Kidney (tissue), 14 donors: ENCODE data around the gene MOK. TPM values are rescaled to one million over a fixed set of nuclear protein-coding genes. Genes with fewer than 3 reads are reported as not detected.

Source experiments
- DNase-seq, 5 donors: peaks; one replicate each; pipeline ENCODE4 v3.0.0-alpha.2; 2013 to 2020
- FAIRE-seq: peaks from 2 replicates; lab custom pipeline; 2012; peaks lifted over from hg19 to GRCh38; lab: Jason Lieb, UNC
- H3K27ac ChIP-seq, 2 donors: one replicate each; pipeline ENCODE4 v1.7.0; 2013; ENCODE audit warnings: low read depth in 2 of 2, low read length in 2 of 2, inconsistent platforms in 1 of 2
- H3K27me3 ChIP-seq: one replicate; pipeline ENCODE4 v1.7.1; 2013; ENCODE audit warnings: low read length, inconsistent platforms; ENCODE audit not compliant: control insufficient read depth, insufficient read depth
- H3K36me3 ChIP-seq, 3 donors: one replicate each; pipeline versions ENCODE4 v1.7.0 to v1.7.1; 2013; ENCODE audit warnings: low read length in 3 of 3, control low read depth in 1 of 3, inconsistent platforms in 1 of 3; ENCODE audit not compliant: insufficient read depth in 3 of 3, control insufficient read depth in 2 of 3
- H3K4me1 ChIP-seq, 3 donors: one replicate each; pipeline versions ENCODE4 v1.7.0 to v1.7.1; 2013; ENCODE audit warnings: low read length in 3 of 3, inconsistent platforms in 1 of 3, low read depth in 1 of 3; ENCODE audit not compliant: control insufficient read depth in 2 of 3, insufficient read depth in 2 of 3
- H3K4me3 ChIP-seq, 3 donors: one replicate each; pipeline versions ENCODE4 v1.7.0 to v1.8.1; 2013; ENCODE audit warnings: low read length in 3 of 3, control low read depth in 1 of 3, inconsistent platforms in 1 of 3
- H3K9ac ChIP-seq, 3 donors: one replicate each; pipeline versions ENCODE4 v1.7.0 to v1.7.1; 2013; ENCODE audit warnings: low read length in 3 of 3, control low read depth in 1 of 3, inconsistent platforms in 1 of 3
- H3K9me3 ChIP-seq, 3 donors: one replicate each; pipeline versions ENCODE4 v1.7.0 to v1.7.1; 2013; ENCODE audit warnings: low read length in 3 of 3, control low read depth in 1 of 3, inconsistent platforms in 1 of 3; ENCODE audit not compliant: control insufficient read depth in 2 of 3, insufficient read depth in 1 of 3
- CTCF ChIP-seq: IDR thresholded peaks from 3 replicates; pipeline ENCODE4 v1.5.1; 2012; ENCODE audit warnings: mild to moderate bottlenecking, moderate library complexity, borderline replicate concordance; ENCODE audit not compliant: insufficient read depth; ENCODE audit errors: extremely low read depth
- intact Hi-C: fragments of 100-400 bp; cut with DNase I; formaldehyde crosslinking; loops from one replicate; pipeline ENCODE4 v1.11.1; 2022
- polyA plus RNA-seq: library from polyadenylated mRNA; stranded (reverse); fragments of 350-450 nt; fragmentation: Illumina TruSeq; extraction: RNeasy Lipid Tissue Mini Kit (QIAGEN cat#74804); gene quantifications from one replicate; pipeline ENCODE4 v1.2.3, GENCODE V29; 2014; ENCODE audit warnings: low read depth, low replicate concordance; ENCODE audit not compliant: insufficient read depth
- total RNA-seq: library from RNA; stranded (reverse); fragmentation: NEBNext Ultra II Directional; extraction: Animal tissue kit (Norgen Biotek cat#: 25700); gene quantifications from one replicate; pipeline ENCODE4 v1.2.1, GENCODE V29; 2021
- donor health status: control.
- donor health status: control.
- donor health status: control.
- donor health status: control.
- donor health status: control.
- donor health status: DM: yes; HTN: yes; CAD: no.
- donor health status: Normal renal cell carcinoma (clear cell type).

Gene MOK
- total and polyA plus RNA-seq, 2 donors from 2014 or later = 20.4 to 32.7 TPM

GRCh38 chr14:102212356-102212755 is 92.6 kb downstream of the MOK start:
- no peak overlapping the region for H3K27ac ChIP-seq
- no peak for TF ChIP-seq CTCF
- intact Hi-C loops = no loop called here
- DNase-seq (no peak), FAIRE-seq (no peak)
- H3K4me1 ChIP-seq = peaks cover 0 to 8% (median 6%) of the 10 kb centered on the region in 3 donors
- no peak overlapping the region for H3K4me3 ChIP-seq
- H3K27me3 ChIP-seq = no peaks in the 10 kb centered on the region
- no peak overlapping the region for H3K9ac ChIP-seq
- no peaks in the 10 kb centered on the region for H3K9me3 ChIP-seq
- H3K36me3 ChIP-seq = peaks cover 0 to 7% (median 0%) of the 10 kb centered on the region in 3 donors

- no peak for FAIRE-seq
- Histone ChIP-seq H3K36me3 (peaks cover 0 to 9% (median 0%) of the 10 kb centered on the region in 3 donors), H3K9me3 (no peaks in the 10 kb centered on the region), H3K4me1 (peaks cover 0 to 14% (median 6%) of the 10 kb centered on the region in 3 donors), H3K27me3 (no peaks in the 10 kb centered on the region), H3K27ac (no peak overlapping the region), H3K9ac (no peak overlapping the region), H3K4me3 (no peak overlapping the region)
- TF ChIP-seq CTCF = no peak
- intact Hi-C loops = no loop called here
- no peak for DNase-seq
Observed at GRCh38 chr14:102211240-102211639, 93.7 kb downstream of the MOK start.

DNA sequence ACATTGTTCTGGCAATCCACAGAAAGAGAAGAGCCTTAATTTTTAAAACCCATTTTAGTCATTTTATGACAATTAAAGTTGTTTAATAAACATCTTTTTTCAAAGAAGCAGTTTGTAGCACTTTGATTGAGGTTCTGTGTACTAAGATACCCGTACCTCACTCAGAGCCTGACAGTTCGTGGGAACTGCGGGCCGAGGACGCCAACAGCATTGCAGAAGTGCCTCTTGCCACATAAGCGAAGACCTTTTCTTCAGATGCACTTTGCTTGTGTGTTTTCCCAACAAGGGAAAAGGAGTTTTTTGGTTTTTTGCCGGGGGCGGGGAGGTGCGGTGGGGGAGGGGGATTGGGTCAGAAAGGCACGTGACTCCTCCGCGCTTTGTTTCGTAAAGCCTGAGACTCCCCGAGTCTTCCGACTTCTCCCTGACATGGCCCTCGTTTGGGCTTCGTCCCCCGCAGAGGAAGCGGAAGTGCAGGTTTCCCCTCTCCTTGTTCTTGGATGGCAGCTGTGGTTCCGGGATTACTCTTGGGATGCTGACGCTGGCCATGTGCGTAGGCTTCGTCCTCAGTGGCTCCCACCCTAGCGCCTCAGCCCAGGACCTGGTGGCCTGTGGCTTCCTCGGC is 94.4 kb downstream of the MOK start:
- no peak for FAIRE-seq
- TF ChIP-seq CTCF = no peak
- intact Hi-C loops = no loop called here
- Histone ChIP-seq H3K4me3 (no peak overlapping the region), H3K4me1 (peaks cover 0 to 13% (median 5%) of the 10 kb centered on the region in 3 donors), H3K9ac (no peak overlapping the region), H3K27ac (no peak overlapping the region), H3K27me3 (no peaks in the 10 kb centered on the region), H3K9me3 (no peaks in the 10 kb centered on the region), H3K36me3 (peaks cover 0 to 9% (median 2%) of the 10 kb centered on the region in 3 donors)
- DNase-seq = no peak
